ENCODE results near the gene DNAJA2. TPM values are rescaled to one million over a fixed set of nuclear protein-coding genes. Genes with fewer than 3 reads are reported as not detected.
"Not testable (repeated sequence)": the region's sequence is repeated elsewhere in the genome, so short reads cannot be mapped to it uniquely, and the experiment has no call there.

Gene DNAJA2
- polyA plus RNA-seq, 1 donor (not counting 4 experiments of a cell fraction or from before 2014, with no cell fraction given), result 36.3 TPM

GRCh38 chr16:47008174-47008573 lies 34.7 kb upstream of the DNAJA2 start:
- dilution Hi-C loops (cut with MboI; ENCODE audit: extremely low pct_ligation_motif_present, low sequenced_read_pairs), result no loop called here
- TF ChIP-seq EZH2 (IDR thresholded peaks at IDR 0.05; ENCODE audit: low read length), result no peak
- TF ChIP-seq, protein P1, sequence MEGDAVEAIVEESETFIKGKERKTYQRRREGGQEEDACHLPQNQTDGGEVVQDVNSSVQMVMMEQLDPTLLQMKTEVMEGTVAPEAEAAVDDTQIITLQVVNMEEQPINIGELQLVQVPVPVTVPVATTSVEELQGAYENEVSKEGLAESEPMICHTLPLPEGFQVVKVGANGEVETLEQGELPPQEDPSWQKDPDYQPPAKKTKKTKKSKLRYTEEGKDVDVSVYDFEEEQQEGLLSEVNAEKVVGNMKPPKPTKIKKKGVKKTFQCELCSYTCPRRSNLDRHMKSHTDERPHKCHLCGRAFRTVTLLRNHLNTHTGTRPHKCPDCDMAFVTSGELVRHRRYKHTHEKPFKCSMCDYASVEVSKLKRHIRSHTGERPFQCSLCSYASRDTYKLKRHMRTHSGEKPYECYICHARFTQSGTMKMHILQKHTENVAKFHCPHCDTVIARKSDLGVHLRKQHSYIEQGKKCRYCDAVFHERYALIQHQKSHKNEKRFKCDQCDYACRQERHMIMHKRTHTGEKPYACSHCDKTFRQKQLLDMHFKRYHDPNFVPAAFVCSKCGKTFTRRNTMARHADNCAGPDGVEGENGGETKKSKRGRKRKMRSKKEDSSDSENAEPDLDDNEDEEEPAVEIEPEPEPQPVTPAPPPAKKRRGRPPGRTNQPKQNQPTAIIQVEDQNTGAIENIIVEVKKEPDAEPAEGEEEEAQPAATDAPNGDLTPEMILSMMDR (optimal IDR thresholded peaks at IDR 0.05 in 1 of 3, IDR thresholded peaks at IDR 0.05 in 1 of 3, conservative IDR thresholded peaks at IDR 0.05 in 1 of 3; ENCODE audit: extremely low read depth in 1 of 3, insufficient read depth in 2 of 3, low read length in 3 of 3), result no peak
- FAIRE-seq, result no peak
- no peaks in the 10 kb centered on the region for H4K20me1 ChIP-seq (ENCODE audit: control insufficient read depth, extremely low read depth, insufficient read depth, low read length)
- H3K9ac ChIP-seq (ENCODE audit: control insufficient read depth, extremely low read depth, insufficient read depth, low read length), result no peak overlapping the region
- H3K4me2 ChIP-seq (ENCODE audit: control insufficient read depth, extremely low read depth, insufficient read depth, low read depth, low read length), result no peak overlapping the region
- H3K9me3 ChIP-seq (ENCODE audit: control insufficient read depth, low read depth, low read length), result no peaks in the 10 kb centered on the region
- H3K9me1 ChIP-seq (ENCODE audit: control insufficient read depth, extremely low read depth, insufficient read depth, low read length), result no peaks in the 10 kb centered on the region
- H3K27me3 ChIP-seq (ENCODE audit: control insufficient read depth, extremely low read depth, insufficient read depth, low read length), result no peaks in the 10 kb centered on the region
- H3K79me2 ChIP-seq (ENCODE audit: control insufficient read depth, insufficient read depth, low read length), result no peaks in the 10 kb centered on the region
- peak overlapping the region; percentile 60 for H2AFZ ChIP-seq (ENCODE audit: control insufficient read depth, low read length)
- no peak overlapping the region for H3K27ac ChIP-seq (ENCODE audit: control insufficient read depth, insufficient read depth, low read length)
- DNase-seq (ENCODE audit: low read depth, low spot score), result no peak
- no peak overlapping the region for H3K4me3 ChIP-seq (ENCODE audit: control insufficient read depth in 2 of 3, extremely low read depth in 1 of 3, insufficient read depth in 2 of 3, low read depth in 1 of 3, low read length in 3 of 3)
- H3K36me3 ChIP-seq (ENCODE audit: control insufficient read depth in 2 of 2, extremely low read depth in 1 of 2, insufficient read depth in 2 of 2, low read length in 2 of 2), result no peaks in the 10 kb centered on the region
- peaks cover 4% of the 10 kb centered on the region for H3K4me1 ChIP-seq (ENCODE audit: control insufficient read depth, extremely low read depth, insufficient read depth, low read length)

DNA sequence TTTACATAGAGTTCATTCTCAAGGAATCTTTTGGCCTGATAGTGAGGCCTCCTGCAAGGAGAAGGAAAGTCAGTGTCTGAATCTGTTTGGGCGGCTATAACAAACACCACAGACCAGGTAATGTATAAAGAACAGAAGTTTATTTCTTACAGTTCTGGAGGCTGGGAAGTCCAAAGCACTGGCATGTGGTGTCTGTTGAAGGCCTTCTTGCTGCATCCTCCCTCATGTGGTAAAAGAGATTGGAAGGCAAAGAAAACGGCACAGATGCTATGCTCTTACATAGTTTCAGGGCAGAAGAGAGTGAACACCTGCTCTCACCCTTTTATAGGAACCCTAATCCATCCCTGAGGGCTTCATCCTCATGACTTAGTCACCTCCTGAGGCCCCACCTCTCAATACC lies 31.2 kb upstream of the DNAJA2 start:
- dilution Hi-C loops (cut with MboI; ENCODE audit: extremely low pct_ligation_motif_present, low sequenced_read_pairs), result no loop called here
- DNase-seq (ENCODE audit: low read depth, low spot score) (no peak), FAIRE-seq (no peak)

DNA sequence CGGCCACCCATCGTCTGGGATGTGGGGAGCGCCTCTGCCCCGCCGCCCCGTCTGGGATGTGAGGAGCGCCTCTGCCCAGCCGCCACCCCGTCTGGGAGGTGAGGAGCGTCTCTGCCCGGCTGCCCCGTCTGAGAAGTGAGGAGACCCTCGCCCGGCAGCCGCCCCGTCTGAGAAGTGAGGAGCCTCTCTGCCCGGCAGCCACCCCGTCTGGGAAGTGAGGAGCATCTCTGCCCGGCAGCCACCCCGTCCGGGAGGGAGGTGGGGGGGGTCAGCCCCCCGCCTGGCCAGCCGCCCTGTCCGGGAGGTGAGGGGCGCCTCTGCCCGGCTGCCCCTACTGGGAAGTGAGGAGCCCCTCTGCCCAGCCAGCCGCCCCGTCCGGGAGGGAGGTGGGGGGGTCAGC lies 26.6 kb upstream of the DNAJA2 start:
- H3K4me1 ChIP-seq (ENCODE audit: control insufficient read depth, extremely low read depth, insufficient read depth, low read length); H3K9me1 ChIP-seq (ENCODE audit: control insufficient read depth, extremely low read depth, insufficient read depth, low read length); H3K9me3 ChIP-seq (ENCODE audit: control insufficient read depth, low read depth, low read length); H3K36me3 ChIP-seq (ENCODE audit: control insufficient read depth in 2 of 2, extremely low read depth in 1 of 2, insufficient read depth in 2 of 2, low read length in 2 of 2); dilution Hi-C loops (cut with MboI; ENCODE audit: extremely low pct_ligation_motif_present, low sequenced_read_pairs); H3K9ac ChIP-seq (ENCODE audit: control insufficient read depth, extremely low read depth, insufficient read depth, low read length); H3K27me3 ChIP-seq (ENCODE audit: control insufficient read depth, extremely low read depth, insufficient read depth, low read length); H4K20me1 ChIP-seq (ENCODE audit: control insufficient read depth, extremely low read depth, insufficient read depth, low read length); DNase-seq (ENCODE audit: low read depth, low spot score); H3K4me2 ChIP-seq (ENCODE audit: control insufficient read depth, extremely low read depth, insufficient read depth, low read depth, low read length); H3K79me2 ChIP-seq (ENCODE audit: control insufficient read depth, insufficient read depth, low read length); FAIRE-seq; H2AFZ ChIP-seq (ENCODE audit: control insufficient read depth, low read length); H3K4me3 ChIP-seq (ENCODE audit: control insufficient read depth in 2 of 3, extremely low read depth in 1 of 3, insufficient read depth in 2 of 3, low read depth in 1 of 3, low read length in 3 of 3); H3K27ac ChIP-seq (ENCODE audit: control insufficient read depth, insufficient read depth, low read length): not testable (repeated sequence)

More for the DNA sequence above, 31.2 kb upstream of the DNAJA2 start:
- H2AFZ ChIP-seq (ENCODE audit: control insufficient read depth, low read length), result no peak overlapping the region
- H3K9me1 ChIP-seq (ENCODE audit: control insufficient read depth, extremely low read depth, insufficient read depth, low read length), result no peaks in the 10 kb centered on the region
- H3K27ac ChIP-seq (ENCODE audit: control insufficient read depth, insufficient read depth, low read length), result no peak overlapping the region
- no peaks in the 10 kb centered on the region for H3K9me3 ChIP-seq (ENCODE audit: control insufficient read depth, low read depth, low read length)
- H3K27me3 ChIP-seq (ENCODE audit: control insufficient read depth, extremely low read depth, insufficient read depth, low read length), result no peaks in the 10 kb centered on the region
- no peaks in the 10 kb centered on the region for H3K79me2 ChIP-seq (ENCODE audit: control insufficient read depth, insufficient read depth, low read length)
- H3K4me3 ChIP-seq (ENCODE audit: control insufficient read depth in 2 of 3, extremely low read depth in 1 of 3, insufficient read depth in 2 of 3, low read depth in 1 of 3, low read length in 3 of 3), result no peak overlapping the region
- no peak overlapping the region for H3K9ac ChIP-seq (ENCODE audit: control insufficient read depth, extremely low read depth, insufficient read depth, low read length)
- no peak overlapping the region for H3K4me2 ChIP-seq (ENCODE audit: control insufficient read depth, extremely low read depth, insufficient read depth, low read depth, low read length)
- no peaks in the 10 kb centered on the region for H3K36me3 ChIP-seq (ENCODE audit: control insufficient read depth in 2 of 2, extremely low read depth in 1 of 2, insufficient read depth in 2 of 2, low read length in 2 of 2)
- no peaks in the 10 kb centered on the region for H4K20me1 ChIP-seq (ENCODE audit: control insufficient read depth, extremely low read depth, insufficient read depth, low read length)
- H3K4me1 ChIP-seq (ENCODE audit: control insufficient read depth, extremely low read depth, insufficient read depth, low read length), result peaks cover 4% of the 10 kb centered on the region
- TF ChIP-seq EZH2 (IDR thresholded peaks at IDR 0.05; ENCODE audit: low read length), result no peak
- TF ChIP-seq, protein P1 (optimal IDR thresholded peaks at IDR 0.05 in 1 of 3, IDR thresholded peaks at IDR 0.05 in 1 of 3, conservative IDR thresholded peaks at IDR 0.05 in 1 of 3; ENCODE audit: extremely low read depth in 1 of 3, insufficient read depth in 2 of 3, low read length in 3 of 3), result no peak
